GM10248 (cell line): ENCODE results near the gene MACROD1.

Source experiments
- CTCF ChIA-PET: fragments of 300-600 bp; sonication (Branson Sonifier 250); formaldehyde crosslinking; extraction: SDS; loops from one replicate; lab custom pipeline; 2021; ENCODE audit warnings: antibody characterized with exemption; lab: Yijun Ruan, JAX
- POLR2A ChIA-PET: fragments of 350-650 bp; sonication (Branson Sonifier 250); formaldehyde crosslinking; extraction: SDS; loops from one replicate; lab custom pipeline; 2020; ENCODE audit warnings: antibody characterized with exemption; lab: Yijun Ruan, JAX
- DNase-seq: peaks from one replicate; pipeline ENCODE4 v3.0.0; 2012; ENCODE audit errors: extremely low spot score
- TF ChIP-seq, protein P1 (sequence below): IDR thresholded peaks from 2 replicates; pipeline ENCODE4 v1.5.1; 2012; ENCODE audit warnings: mild to moderate bottlenecking, low read depth; ENCODE audit errors: extremely low read depth, missing control alignments, control extremely low read depth

The MACROD1 gene

DNA sequence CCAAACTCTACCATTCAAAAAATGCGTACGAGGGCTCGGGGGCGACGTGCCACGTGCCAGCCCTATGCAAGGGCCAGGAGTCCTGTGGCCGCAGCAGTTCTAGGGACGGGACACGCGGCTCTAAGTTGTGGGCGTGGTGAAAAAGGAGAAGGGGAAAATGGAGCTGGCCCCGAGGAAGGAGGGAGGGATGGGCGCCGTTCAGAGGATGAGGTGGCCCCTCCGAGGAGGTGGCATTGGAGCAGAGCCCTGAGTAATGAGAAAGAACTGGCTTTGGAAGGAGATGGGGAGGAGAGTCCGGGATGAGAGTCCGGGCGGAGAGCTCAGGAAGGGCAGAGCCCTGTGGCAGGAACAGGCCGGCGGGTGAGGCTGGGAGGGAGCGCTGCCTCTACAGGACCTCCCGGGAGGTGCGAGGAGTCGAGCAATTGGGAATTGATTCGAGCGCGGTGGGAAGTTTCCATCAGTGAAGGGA is 158.7 kb downstream of the MACROD1 start:
- POLR2A ChIA-PET: no interaction called here
- TF ChIP-seq, protein P1, sequence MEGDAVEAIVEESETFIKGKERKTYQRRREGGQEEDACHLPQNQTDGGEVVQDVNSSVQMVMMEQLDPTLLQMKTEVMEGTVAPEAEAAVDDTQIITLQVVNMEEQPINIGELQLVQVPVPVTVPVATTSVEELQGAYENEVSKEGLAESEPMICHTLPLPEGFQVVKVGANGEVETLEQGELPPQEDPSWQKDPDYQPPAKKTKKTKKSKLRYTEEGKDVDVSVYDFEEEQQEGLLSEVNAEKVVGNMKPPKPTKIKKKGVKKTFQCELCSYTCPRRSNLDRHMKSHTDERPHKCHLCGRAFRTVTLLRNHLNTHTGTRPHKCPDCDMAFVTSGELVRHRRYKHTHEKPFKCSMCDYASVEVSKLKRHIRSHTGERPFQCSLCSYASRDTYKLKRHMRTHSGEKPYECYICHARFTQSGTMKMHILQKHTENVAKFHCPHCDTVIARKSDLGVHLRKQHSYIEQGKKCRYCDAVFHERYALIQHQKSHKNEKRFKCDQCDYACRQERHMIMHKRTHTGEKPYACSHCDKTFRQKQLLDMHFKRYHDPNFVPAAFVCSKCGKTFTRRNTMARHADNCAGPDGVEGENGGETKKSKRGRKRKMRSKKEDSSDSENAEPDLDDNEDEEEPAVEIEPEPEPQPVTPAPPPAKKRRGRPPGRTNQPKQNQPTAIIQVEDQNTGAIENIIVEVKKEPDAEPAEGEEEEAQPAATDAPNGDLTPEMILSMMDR: no peak
- DNase-seq: no peak

DNA sequence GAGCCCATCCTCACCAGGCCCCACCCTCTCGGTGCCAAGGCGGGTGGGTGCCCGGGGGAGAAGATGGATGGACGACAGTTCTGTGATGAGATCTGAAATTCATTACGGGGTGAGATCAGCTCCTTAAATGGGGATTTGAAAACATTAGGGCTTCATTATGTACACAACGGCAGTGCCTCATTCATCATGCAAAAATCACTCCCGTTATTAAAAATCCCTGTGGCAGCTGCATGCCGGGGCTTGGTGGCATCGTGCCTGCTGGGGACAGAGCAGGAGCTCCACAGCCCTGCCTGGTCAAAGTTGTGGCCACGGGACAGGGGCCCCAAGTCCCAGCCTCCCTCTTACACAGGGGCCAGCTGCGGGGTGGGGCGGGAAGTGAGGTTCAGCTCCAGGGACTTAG is 159.5 kb downstream of the MACROD1 start:
- ChIA-PET POLR2A (no interaction called here), CTCF (interaction anchor here (1.5 to 1.6 kb wide), 2 partner anchors 8 to 143 kb away, joined by 3 to 6 read pairs; no protein-coding TSS in a partner anchor)
- DNase-seq: no peak
- TF ChIP-seq, protein P1: no peak

More for the DNA sequence above, 158.7 kb downstream of the MACROD1 start:
- CTCF ChIA-PET: interaction anchor here (1.5 to 1.6 kb wide), 2 partner anchors 9 to 142 kb away, joined by 3 to 6 read pairs; no protein-coding TSS in a partner anchor

DNA sequence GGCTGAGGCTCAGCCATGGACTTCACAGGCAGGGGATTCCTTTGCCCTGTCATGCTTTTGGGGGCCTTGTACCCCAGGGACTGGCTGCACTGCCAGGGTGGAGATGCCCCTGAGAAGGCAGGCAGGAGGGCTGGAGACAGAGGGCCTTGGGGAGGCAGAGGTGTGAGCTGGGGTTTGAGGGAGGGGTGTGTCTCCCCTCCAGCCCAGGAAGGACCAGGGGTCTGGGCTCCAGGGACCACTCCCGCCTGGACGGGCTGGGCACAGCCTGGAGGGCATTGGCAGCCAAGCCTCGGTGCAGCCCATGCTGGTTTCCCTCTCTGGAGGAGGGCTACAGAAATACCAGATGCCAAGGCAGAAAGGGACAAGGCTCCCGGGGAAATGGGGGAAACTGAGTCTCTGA is 160.2 kb downstream of the MACROD1 start:
- DNase-seq: no peak
- ChIA-PET POLR2A (no interaction called here), CTCF (no interaction called here)
- TF ChIP-seq, protein P1: no peak

DNA sequence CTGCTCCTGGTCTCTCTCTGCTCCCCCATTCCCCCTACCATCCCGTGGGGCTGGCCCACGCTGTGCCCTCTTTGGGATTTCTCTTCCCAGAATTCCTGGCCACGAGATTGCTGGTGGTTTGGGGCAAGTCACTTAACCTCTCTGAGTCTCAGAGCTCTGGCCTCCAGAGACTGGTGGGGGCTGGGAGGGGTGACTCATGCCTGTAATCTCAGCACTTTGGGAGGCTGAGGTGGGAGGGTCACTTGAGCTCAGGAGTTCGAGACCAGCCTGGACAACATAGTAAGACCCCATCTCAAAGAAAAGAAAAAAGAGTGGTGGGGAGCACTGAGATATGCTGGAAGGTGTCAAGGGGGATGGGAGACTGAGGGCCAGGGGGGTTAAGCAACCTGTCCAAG is 161.3 kb downstream of the MACROD1 start:
- TF ChIP-seq, protein P1: no peak
- ChIA-PET POLR2A (no interaction called here), CTCF (no interaction called here)
- DNase-seq: no peak

DNA sequence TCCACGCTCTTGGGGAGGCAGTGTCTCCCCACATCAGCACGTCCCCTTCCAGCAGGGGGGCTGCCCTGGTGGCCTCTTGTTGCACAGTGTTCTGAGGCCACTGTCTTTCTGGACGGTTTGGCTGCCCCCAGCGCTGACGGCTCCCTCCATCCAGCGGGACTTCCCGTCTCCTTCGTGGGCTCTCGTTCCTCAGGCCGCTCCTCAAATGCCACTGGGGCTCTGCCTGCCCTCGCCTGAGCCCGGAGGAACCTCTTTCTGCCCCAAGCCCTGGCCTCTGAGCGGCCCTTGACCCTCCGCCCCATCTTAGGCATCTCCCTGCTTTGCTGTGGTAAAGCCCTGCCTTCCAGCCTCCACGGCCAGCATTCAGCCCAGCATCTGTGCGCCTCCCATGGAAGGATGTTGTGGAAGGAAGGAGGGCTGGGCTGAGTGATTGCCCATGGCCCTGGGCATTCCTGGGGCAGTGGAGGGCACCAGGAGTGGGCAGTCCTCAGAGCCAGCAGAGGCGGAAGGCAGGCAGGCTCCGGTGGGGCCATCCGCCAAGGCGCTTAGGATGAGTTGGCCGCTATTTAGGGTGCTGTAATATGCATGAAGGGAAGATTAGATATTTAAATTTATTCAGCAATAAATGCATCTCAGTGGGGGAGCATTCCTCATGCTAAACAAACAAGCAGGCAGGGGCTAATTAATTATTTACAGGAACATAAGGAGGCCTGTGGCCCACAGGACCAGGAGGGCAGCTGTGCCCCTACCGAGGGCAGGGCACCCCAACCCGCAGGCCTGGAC is 161.9 kb downstream of the MACROD1 start:
- POLR2A ChIA-PET: no interaction called here
- CTCF ChIA-PET: interaction anchor here (1.4 to 4.5 kb wide), 2 partner anchors 10 to 57 kb away, joined by 3 to 35 read pairs; no protein-coding TSS in a partner anchor
- TF ChIP-seq, protein P1: no peak
- no peak for DNase-seq

DNA sequence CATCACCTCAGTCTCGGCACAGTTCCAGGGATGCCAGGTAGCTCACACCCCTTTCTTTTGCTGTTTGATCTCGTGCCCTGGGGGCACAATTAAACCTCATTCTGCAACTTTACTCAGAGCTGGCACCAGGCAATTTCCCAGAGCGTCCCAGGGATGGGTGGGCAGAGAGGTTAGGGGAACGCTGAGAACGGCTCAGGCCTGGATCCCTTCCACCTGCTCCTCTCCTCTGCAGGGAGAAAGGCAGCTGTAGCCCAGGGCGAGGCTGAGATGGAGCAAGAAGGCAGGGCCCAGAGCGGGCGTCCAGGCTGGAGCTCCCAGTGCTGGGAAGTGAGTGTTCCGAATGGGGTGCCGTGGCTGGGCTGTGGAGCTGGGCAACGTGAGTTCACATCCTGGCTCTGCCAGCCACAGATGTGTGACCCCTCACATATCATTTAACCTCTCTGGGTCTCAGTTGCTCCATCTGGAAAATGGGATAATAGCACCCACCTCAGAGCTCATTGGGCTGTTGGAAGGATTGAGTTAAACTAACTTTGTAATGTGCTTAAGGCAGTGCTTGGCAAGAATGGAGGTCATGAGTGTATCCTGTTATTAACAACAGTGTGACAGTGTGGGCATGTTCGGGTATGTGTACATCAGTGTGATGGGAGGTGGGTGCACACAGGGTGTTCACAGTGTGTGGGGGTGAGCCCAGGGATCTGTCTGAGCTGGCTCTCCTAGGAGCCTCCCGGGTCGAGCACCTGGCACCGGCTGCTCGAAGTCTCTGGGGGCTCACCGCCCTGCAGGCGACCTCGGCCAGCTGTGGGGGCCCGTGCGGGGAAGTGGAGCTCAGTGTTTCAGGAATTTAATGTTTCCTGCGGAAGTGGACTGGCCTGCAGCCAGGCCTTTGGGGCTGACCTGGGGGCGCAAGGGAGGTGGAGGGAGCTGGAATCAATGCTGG is 164.2 kb downstream of the MACROD1 start:
- CTCF ChIA-PET: interaction anchor here (0.7 to 4.6 kb wide), 27 partner anchors 7 to 301 kb away, joined by 3 to 135 read pairs (median 5); partner anchors contain the start of genes ESRRA and FERMT3
- DNase-seq: no peak
- TF ChIP-seq, protein P1: no peak
- POLR2A ChIA-PET: interaction anchor here (0.8 to 0.9 kb wide), 2 partner anchors 11 to 183 kb away, joined by 3 to 5 read pairs; partner anchors contain the start of gene STIP1
